AG04449 (cell line): ENCODE data around the gene RNF111.
A peak's percentile ranks its signal among the peaks of the same experiment; 100 is the strongest.
"Not testable (repeated sequence)": the region's sequence is repeated elsewhere in the genome, so short reads cannot be mapped to it uniquely, and the experiment has no call there.

Experiments
- CTCF ChIA-PET: fragments of 350-600 bp; formaldehyde crosslinking; extraction: SDS; loops from one replicate; lab custom pipeline; 2021; ENCODE audit warnings: antibody characterized with exemption; lab: Yijun Ruan, JAX
- POLR2A ChIA-PET: fragments of 400-600, 350-600 bp; formaldehyde crosslinking; extraction: SDS; loops from one replicate; lab custom pipeline; 2020; ENCODE audit warnings: antibody characterized with exemption, inconsistent platforms; lab: Yijun Ruan, JAX
- DNase-seq: peaks from one replicate; pipeline ENCODE4 v3.0.0-alpha.2; 2010; ENCODE audit warnings: low read depth, low spot score
- H3K4me3 ChIP-seq: 2 replicates; pipeline ENCODE4 v1.5.1; 2011; ENCODE audit warnings: low read depth, mild to moderate bottlenecking, control low read depth, low read length
- TF ChIP-seq, protein P1 (sequence below): IDR thresholded peaks from one replicate; pipeline ENCODE4 v1.5.1; 2011; ENCODE audit warnings: mild to moderate bottlenecking, moderate library complexity, low read length, control low read depth, inconsistent platforms; ENCODE audit not compliant: insufficient read depth; ENCODE audit errors: missing control alignments

Gene RNF111

DNA sequence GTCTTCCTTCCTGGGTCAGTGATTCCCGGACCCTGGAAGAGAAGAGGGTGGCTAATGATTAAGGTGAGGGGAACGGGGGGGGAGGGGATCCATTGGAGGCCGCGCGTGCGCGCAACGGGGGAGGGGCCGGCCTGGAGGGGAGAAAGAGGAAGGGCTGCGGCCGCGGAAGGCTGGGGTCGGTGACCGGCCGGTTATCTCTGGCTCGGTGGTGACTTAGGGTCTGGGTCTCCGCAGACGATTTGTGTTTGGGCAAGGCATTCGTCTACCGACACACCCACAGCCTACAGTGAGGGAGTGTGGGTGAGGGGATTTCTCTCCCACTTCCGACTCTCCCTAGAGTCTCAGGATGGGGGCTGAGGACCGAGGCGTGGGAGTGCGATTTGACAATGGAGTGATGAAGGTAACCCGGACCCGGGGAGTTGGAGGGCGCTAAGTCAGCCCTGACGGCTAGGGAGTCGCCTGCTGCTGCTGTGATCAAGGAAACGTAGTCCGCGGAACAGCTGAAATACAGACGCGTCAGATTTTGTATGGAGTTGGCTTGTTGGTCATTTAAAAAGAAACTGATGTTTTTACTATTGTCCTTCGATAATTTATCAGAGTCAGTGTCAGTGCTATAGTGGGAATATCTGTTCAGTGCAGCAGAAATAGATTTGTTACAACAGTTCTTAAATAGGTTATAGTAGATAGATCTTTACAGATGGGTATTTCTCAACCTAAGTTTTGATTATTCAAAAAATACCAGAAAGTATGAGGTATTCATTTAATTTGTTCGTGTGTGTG is 733 bp downstream of the RNF111 start:
- CTCF ChIA-PET: interaction anchor here (1.0 to 1.9 kb wide), 3 partner anchors 8 to 31 kb away, joined by 3 to 7 read pairs (median 5); no protein-coding TSS in a partner anchor
- peak overlapping the region; percentile 99 for H3K4me3 ChIP-seq
- TF ChIP-seq, protein P1, sequence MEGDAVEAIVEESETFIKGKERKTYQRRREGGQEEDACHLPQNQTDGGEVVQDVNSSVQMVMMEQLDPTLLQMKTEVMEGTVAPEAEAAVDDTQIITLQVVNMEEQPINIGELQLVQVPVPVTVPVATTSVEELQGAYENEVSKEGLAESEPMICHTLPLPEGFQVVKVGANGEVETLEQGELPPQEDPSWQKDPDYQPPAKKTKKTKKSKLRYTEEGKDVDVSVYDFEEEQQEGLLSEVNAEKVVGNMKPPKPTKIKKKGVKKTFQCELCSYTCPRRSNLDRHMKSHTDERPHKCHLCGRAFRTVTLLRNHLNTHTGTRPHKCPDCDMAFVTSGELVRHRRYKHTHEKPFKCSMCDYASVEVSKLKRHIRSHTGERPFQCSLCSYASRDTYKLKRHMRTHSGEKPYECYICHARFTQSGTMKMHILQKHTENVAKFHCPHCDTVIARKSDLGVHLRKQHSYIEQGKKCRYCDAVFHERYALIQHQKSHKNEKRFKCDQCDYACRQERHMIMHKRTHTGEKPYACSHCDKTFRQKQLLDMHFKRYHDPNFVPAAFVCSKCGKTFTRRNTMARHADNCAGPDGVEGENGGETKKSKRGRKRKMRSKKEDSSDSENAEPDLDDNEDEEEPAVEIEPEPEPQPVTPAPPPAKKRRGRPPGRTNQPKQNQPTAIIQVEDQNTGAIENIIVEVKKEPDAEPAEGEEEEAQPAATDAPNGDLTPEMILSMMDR: no peak
- DNase-seq: no peak
- POLR2A ChIA-PET: interaction anchor here (0.6 to 1.2 kb wide), 3 partner anchors 137 to 385 kb away, joined by 3 to 4 read pairs (median 3); partner anchors contain the start of gene MYO1E

DNA sequence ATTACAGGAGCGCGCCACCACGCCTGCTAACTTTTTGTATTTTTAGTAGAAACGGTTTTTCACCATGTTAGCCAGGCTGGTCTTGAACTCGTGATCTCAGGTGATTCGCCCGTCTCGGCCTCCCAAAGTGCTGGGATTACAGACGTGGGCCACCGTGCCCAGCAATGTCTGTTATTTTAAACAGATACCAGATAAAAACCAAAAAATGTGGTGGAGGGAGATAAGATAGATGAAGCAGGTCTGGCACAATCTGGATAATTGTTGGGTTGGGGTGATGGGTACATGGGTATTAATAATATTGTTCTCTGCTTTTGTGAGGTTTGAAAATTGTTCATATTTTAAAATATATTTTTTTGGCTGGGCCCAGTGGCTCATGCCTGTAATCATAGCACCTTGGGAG is 4.7 kb downstream of the RNF111 start:
- CTCF ChIA-PET: no interaction called here
- POLR2A ChIA-PET: no interaction called here

DNA sequence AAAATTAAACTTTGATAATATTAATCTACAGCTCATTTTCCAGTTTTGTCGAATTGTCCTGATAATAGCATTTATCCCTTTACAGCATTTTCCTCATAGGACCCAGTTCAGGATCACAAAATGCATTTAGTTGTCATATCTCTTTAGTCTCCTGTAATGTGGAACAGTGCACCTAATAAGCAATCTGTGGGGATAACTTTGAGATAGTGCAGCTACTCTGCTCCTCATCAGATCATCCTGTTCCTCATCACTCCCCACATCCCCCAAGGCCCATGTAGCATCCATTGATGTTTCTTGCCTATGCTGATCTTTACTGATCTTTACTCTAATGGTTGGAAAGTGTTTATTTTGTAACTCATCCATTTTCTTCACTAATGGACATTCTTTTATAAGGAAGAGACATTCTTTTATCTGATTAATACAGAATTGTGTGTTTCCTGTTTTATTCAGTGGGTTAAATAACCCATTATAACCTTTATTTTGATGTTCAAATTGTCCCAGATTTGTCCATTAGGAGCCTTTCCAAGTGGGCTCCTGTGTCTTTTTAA is 7.5 kb downstream of the RNF111 start:
- TF ChIP-seq, protein P1: no peak
- no peak for DNase-seq
- ChIA-PET CTCF (interaction anchor here (0.7 to 1.4 kb wide), 2 partner anchors 8 to 15 kb away, joined by 3 to 4 read pairs; no protein-coding TSS in a partner anchor), POLR2A (no interaction called here)
- H3K4me3 ChIP-seq: no peak overlapping the region

More for the DNA sequence above, 4.7 kb downstream of the RNF111 start:
- no peak overlapping the region for H3K4me3 ChIP-seq
- TF ChIP-seq, protein P1: no peak
- no peak for DNase-seq

DNA sequence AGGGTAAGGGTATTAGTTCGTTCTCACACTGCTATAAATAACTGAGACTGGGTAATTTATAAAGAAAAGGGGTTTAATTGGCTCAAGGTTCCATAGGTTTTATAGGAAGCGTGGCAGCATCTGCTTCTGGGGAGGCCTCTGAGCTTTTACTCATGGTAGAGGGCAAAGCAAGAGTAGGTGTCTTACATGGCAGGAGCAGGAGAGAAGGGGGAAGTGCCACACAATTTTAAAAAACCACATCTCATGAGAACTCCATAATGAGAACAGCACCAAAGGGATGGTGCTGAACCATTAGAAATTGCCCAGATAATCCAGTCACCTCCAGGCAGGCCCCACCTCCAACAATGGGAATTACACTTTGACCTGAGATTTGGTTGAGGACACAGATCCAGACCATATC is 12.2 kb downstream of the RNF111 start:
- DNase-seq: no peak
- ChIA-PET CTCF (interaction anchor here (0.6 kb wide), 1 partner anchor 70 kb away, joined by 4 read pairs; no protein-coding TSS in a partner anchor), POLR2A (no interaction called here)
- H3K4me3 ChIP-seq: no peak overlapping the region
- TF ChIP-seq, protein P1: no peak

DNA sequence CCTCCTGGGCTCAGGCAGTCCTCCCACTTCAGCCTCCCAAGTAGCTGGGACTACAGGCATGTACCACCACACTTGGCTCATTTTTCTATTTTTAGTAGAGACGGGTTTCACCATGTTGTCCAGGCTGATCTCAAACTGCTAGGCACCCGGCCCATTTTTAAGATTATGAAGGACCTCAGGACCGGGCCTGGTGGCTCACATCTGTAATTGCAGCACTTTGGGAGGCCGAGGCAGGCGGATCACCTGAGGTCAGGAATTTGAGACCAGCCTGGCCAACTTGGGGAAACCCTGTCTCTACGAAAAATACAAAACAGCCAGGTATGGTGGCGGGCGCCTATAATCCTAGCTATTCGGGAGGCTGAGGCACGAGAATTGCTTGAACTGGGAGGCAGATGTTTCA is 12.8 kb downstream of the RNF111 start:
- CTCF ChIA-PET: interaction anchor here (0.6 kb wide), 1 partner anchor 70 kb away, joined by 4 read pairs; no protein-coding TSS in a partner anchor
- POLR2A ChIA-PET, DNase-seq, H3K4me3 ChIP-seq: not testable (repeated sequence)

DNA sequence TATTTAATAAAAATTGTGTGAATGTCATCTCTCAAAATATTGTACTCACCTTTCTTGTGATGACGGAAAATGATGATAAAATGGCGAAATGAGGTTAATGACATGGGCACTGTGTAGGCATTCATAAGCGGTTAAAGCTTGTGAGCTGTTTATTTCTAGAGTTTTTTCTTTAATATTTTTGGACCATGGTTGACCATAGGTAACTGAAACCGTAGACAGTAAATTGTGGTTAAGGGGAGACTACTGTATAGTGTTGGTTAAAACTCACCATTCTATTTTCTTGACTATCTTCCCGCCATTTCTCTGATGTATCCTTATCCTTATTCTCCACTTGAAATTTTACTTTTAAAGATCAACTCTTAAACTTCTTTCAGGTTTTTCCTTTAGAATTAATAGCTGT is 14.5 kb downstream of the RNF111 start:
- TF ChIP-seq, protein P1: no peak
- ChIA-PET CTCF (no interaction called here), POLR2A (no interaction called here)
- DNase-seq: no peak
- H3K4me3 ChIP-seq: no peak overlapping the region
